ENCODE data around the gene EFCAB11. TPM values are rescaled to one million over a fixed set of nuclear protein-coding genes. Genes with fewer than 3 reads are reported as not detected.

Gene EFCAB11
- total RNA-seq, 3 donors from 2014 or later, result 6.4 to 13.6 (median 6.9) TPM

- H3K27me3 ChIP-seq, result no peaks in the 10 kb centered on the region
- no peaks in the 10 kb centered on the region for H3K9me3 ChIP-seq
- DNase-seq (ENCODE audit: low spot score in 2 of 2), result no peak
- no peaks in the 10 kb centered on the region for H3K36me3 ChIP-seq
- H3K4me3 ChIP-seq, result no peak overlapping the region
- no peak overlapping the region for H3K27ac ChIP-seq
- intact Hi-C loops (cut with DNase I; ENCODE audit: low total_unique reads), result no loop called here
- TF ChIP-seq, protein P1, sequence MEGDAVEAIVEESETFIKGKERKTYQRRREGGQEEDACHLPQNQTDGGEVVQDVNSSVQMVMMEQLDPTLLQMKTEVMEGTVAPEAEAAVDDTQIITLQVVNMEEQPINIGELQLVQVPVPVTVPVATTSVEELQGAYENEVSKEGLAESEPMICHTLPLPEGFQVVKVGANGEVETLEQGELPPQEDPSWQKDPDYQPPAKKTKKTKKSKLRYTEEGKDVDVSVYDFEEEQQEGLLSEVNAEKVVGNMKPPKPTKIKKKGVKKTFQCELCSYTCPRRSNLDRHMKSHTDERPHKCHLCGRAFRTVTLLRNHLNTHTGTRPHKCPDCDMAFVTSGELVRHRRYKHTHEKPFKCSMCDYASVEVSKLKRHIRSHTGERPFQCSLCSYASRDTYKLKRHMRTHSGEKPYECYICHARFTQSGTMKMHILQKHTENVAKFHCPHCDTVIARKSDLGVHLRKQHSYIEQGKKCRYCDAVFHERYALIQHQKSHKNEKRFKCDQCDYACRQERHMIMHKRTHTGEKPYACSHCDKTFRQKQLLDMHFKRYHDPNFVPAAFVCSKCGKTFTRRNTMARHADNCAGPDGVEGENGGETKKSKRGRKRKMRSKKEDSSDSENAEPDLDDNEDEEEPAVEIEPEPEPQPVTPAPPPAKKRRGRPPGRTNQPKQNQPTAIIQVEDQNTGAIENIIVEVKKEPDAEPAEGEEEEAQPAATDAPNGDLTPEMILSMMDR (IDR thresholded peaks at IDR 0.05), result no peak
- TF ChIP-seq POLR2AphosphoS5 (IDR thresholded peaks at IDR 0.05), result no peak
- TF ChIP-seq POLR2A (IDR thresholded peaks at IDR 0.05), result no peak
- H3K4me1 ChIP-seq, result no peaks in the 10 kb centered on the region
These were observed 178.6 kb downstream of the EFCAB11 start for GRCh38 chr14:89775946-89776345.

GRCh38 chr14:89775151-89775550 is 179.4 kb downstream of the EFCAB11 start:
- H3K9me3 ChIP-seq, result no peaks in the 10 kb centered on the region

DNA sequence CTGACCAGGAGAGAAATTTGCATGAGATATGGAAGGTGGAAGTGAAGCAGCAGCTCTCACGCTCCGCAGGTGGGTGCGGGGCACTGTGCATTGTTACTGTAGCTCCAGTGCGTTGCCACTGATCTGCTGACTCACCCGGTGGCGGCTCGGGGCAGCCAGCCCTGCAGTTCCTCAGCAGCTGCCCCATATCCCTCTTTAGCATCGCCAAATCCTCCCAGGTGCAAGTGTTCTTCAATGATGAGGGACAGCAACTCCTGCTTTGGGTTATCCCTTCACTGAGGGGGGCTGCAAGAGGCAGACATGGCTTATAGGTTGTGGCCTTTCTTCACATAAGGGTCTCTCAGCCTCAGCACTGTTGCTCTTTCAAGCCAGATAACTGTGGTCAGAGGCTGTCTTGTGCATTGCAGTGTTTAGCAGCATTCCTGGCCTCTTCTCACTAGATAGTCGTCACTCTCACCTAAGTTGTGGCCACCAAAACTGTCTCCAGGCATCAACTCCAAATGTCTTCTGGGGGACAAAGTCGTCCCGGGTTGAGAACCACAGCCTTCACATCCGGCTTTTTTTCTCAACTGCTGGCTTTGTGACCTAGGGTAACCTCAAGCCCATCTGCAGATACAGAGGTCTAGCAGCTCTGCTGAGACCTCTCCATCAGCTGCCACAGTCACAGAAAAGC is 180.8 kb downstream of the EFCAB11 start:
- intact Hi-C loops (cut with DNase I; ENCODE audit: low total_unique reads), result no loop called here
- Histone ChIP-seq H3K4me3 (no peak overlapping the region), H3K36me3 (no peaks in the 10 kb centered on the region), H3K27ac (no peak overlapping the region), H3K4me1 (no peaks in the 10 kb centered on the region), H3K9me3 (no peaks in the 10 kb centered on the region), H3K27me3 (no peaks in the 10 kb centered on the region)
- TF ChIP-seq, protein P1 (IDR thresholded peaks at IDR 0.05), result no peak
- TF ChIP-seq POLR2AphosphoS5 (IDR thresholded peaks at IDR 0.05), result no peak
- TF ChIP-seq POLR2A (IDR thresholded peaks at IDR 0.05), result no peak
- DNase-seq (ENCODE audit: low spot score in 2 of 2), result no peak

More at GRCh38 chr14:89775151-89775550, 179.4 kb downstream of the EFCAB11 start:
- DNase-seq (ENCODE audit: low spot score in 2 of 2), result no peak
- TF ChIP-seq POLR2AphosphoS5 (IDR thresholded peaks at IDR 0.05) (no peak), POLR2A (IDR thresholded peaks at IDR 0.05) (no peak)
- TF ChIP-seq, protein P1 (IDR thresholded peaks at IDR 0.05), result no peak
- no peaks in the 10 kb centered on the region for H3K4me1 ChIP-seq
- no peak overlapping the region for H3K27ac ChIP-seq
- no peaks in the 10 kb centered on the region for H3K27me3 ChIP-seq
- intact Hi-C loops (cut with DNase I; ENCODE audit: low total_unique reads), result no loop called here
- H3K36me3 ChIP-seq, result no peaks in the 10 kb centered on the region
- H3K4me3 ChIP-seq, result no peak overlapping the region

DNA sequence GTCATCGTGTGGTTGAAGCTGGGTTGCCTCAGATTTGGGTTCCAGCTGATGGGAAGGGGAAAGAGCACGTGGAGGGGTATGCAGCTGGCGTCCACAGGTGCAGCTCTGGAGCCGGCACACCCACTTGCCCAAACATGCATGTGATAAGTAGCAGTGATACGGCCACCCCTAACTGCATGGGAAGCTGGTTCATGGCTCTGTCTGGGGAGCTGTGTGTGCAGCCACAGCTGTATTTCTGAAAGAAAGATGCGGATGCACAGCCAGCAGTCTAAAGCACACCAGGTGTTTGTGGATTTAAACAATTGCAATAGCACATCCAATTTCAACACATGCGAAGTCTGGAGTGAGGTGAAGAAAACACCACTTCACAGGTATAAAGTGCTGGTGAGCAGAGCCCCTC is 181.4 kb downstream of the EFCAB11 start:
- H3K9me3 ChIP-seq, result no peaks in the 10 kb centered on the region
- no peak for DNase-seq (ENCODE audit: low spot score in 2 of 2)
- no peak overlapping the region for H3K4me3 ChIP-seq
- intact Hi-C loops (cut with DNase I; ENCODE audit: low total_unique reads), result no loop called here
- H3K36me3 ChIP-seq, result no peaks in the 10 kb centered on the region
- no peaks in the 10 kb centered on the region for H3K4me1 ChIP-seq
- TF ChIP-seq POLR2A (IDR thresholded peaks at IDR 0.05) (no peak), POLR2AphosphoS5 (IDR thresholded peaks at IDR 0.05) (no peak)
- TF ChIP-seq, protein P1 (IDR thresholded peaks at IDR 0.05), result no peak
- H3K27ac ChIP-seq, result no peak overlapping the region
- no peaks in the 10 kb centered on the region for H3K27me3 ChIP-seq

- intact Hi-C loops (cut with DNase I; ENCODE audit: low total_unique reads), result no loop called here
- Histone ChIP-seq H3K4me1 (no peaks in the 10 kb centered on the region), H3K27ac (no peak overlapping the region), H3K9me3 (no peaks in the 10 kb centered on the region), H3K36me3 (no peaks in the 10 kb centered on the region), H3K27me3 (no peaks in the 10 kb centered on the region), H3K4me3 (no peak overlapping the region)
- no peak for DNase-seq (ENCODE audit: low spot score in 2 of 2)
- TF ChIP-seq POLR2AphosphoS5 (IDR thresholded peaks at IDR 0.05) (no peak), POLR2A (IDR thresholded peaks at IDR 0.05) (no peak)
- TF ChIP-seq, protein P1 (IDR thresholded peaks at IDR 0.05), result no peak
These were observed 183.3 kb downstream of the EFCAB11 start for GRCh38 chr14:89771251-89771650.

Measured in breast epithelium (tissue), 4 donors.